HL-60 (cell line): ENCODE data around the gene CNOT10.
"Not testable (repeated sequence)": the region's sequence is repeated elsewhere in the genome, so short reads cannot be mapped to it uniquely, and the experiment has no call there.

Source experiments
- DNase-seq, 2 experiments: peaks; one replicate each; pipeline ENCODE4 v3.0.0-alpha.2; 2010 to 2020; ENCODE audit warnings: low read depth in 1 of 2, low spot score in 1 of 2
- H3K27ac ChIP-seq: fragments of 250-450 bp; sonication (Bioruptor Pico); replicated peaks from 2 replicates; pipeline ENCODE4 v1.5.1; 2020; ENCODE audit warnings: mild to moderate bottlenecking, moderate library complexity
- H3K27me3 ChIP-seq: fragments of 250-450 bp; sonication (Bioruptor Pico); 2 replicates; pipeline ENCODE4 v1.5.1; 2021; ENCODE audit warnings: mild to moderate bottlenecking, moderate library complexity; ENCODE audit not compliant: insufficient read depth, poor library complexity, severe bottlenecking
- H3K4me3 ChIP-seq: replicated peaks from 2 replicates; pipeline ENCODE4 v1.5.1; 2011; ENCODE audit warnings: mild to moderate bottlenecking, control low read depth, low read length; ENCODE audit not compliant: insufficient read depth
- GABPA ChIP-seq: IDR thresholded peaks from 2 replicates; pipeline ENCODE4 v1.6.1; 2012; ENCODE audit warnings: low read depth
- POLR2AphosphoS5 ChIP-seq: IDR thresholded peaks from 2 replicates; pipeline ENCODE4 v1.6.1; 2012; ENCODE audit warnings: low read depth
- SPI1 ChIP-seq: IDR thresholded peaks from 2 replicates; pipeline ENCODE4 v1.6.1; 2012; ENCODE audit warnings: low read depth, mild to moderate bottlenecking, borderline replicate concordance
- TF ChIP-seq, protein P1 (sequence below): IDR thresholded peaks from 2 replicates; pipeline ENCODE4 v1.6.1; 2012; ENCODE audit warnings: low read depth; ENCODE audit not compliant: insufficient replicate concordance
- TF ChIP-seq, protein P2 (sequence below): IDR thresholded peaks from one replicate; pipeline ENCODE4 v1.5.1; 2011; ENCODE audit warnings: low read length, control low read depth, inconsistent platforms; ENCODE audit not compliant: insufficient read depth

The CNOT10 gene

DNA sequence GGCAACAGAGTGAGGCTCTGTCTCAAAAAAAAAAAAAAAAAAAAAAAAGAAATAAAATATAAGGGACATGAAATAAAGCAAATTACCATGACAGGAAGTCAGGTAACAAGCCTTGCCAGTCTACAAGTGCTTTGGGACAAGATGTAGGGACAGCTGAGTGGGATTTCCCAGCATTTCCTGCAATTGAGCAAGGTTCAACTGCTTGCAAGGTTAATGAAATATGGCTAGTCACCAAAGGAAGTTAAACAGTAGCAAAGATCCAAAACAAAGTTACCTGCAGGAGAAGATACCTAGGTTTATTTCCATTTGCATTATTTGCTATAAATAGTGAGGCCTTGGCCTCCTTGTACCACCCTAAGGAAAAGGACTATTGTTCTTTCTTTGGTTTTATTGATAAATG, 22.3 kb upstream of the CNOT10 start:
- no peak for DNase-seq
- no peak overlapping the region for H3K27ac ChIP-seq
- TF ChIP-seq, protein P1, sequence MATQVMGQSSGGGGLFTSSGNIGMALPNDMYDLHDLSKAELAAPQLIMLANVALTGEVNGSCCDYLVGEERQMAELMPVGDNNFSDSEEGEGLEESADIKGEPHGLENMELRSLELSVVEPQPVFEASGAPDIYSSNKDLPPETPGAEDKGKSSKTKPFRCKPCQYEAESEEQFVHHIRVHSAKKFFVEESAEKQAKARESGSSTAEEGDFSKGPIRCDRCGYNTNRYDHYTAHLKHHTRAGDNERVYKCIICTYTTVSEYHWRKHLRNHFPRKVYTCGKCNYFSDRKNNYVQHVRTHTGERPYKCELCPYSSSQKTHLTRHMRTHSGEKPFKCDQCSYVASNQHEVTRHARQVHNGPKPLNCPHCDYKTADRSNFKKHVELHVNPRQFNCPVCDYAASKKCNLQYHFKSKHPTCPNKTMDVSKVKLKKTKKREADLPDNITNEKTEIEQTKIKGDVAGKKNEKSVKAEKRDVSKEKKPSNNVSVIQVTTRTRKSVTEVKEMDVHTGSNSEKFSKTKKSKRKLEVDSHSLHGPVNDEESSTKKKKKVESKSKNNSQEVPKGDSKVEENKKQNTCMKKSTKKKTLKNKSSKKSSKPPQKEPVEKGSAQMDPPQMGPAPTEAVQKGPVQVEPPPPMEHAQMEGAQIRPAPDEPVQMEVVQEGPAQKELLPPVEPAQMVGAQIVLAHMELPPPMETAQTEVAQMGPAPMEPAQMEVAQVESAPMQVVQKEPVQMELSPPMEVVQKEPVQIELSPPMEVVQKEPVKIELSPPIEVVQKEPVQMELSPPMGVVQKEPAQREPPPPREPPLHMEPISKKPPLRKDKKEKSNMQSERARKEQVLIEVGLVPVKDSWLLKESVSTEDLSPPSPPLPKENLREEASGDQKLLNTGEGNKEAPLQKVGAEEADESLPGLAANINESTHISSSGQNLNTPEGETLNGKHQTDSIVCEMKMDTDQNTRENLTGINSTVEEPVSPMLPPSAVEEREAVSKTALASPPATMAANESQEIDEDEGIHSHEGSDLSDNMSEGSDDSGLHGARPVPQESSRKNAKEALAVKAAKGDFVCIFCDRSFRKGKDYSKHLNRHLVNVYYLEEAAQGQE: no peak
- TF ChIP-seq SPI1 (no peak), POLR2AphosphoS5 (no peak)
- no peak overlapping the region for H3K4me3 ChIP-seq
- H3K27me3 ChIP-seq: peaks cover 4% of the 10 kb centered on the region

DNA sequence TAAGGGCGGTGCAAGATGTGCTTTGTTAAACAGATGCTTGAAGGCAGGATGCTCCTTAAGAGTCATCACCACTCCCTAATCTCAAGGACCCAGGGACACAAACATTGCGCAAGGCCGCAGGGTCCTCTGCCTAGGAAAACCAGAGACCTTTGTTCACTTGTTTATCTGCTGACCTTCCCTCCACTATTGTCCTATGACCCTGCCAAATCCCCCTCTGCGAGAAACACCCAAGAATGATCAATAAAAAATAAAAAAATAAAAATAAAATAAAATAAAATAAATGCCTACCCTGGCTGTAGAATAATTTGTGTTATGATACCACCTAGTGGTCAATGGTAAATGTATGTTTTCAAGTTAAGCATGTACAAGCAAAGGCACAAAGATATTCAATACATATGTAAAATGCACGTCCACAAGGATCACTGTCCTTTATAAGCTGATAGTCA, 20.3 kb upstream of the CNOT10 start:
- H3K27ac ChIP-seq, DNase-seq, H3K27me3 ChIP-seq, H3K4me3 ChIP-seq: not testable (repeated sequence)

DNA sequence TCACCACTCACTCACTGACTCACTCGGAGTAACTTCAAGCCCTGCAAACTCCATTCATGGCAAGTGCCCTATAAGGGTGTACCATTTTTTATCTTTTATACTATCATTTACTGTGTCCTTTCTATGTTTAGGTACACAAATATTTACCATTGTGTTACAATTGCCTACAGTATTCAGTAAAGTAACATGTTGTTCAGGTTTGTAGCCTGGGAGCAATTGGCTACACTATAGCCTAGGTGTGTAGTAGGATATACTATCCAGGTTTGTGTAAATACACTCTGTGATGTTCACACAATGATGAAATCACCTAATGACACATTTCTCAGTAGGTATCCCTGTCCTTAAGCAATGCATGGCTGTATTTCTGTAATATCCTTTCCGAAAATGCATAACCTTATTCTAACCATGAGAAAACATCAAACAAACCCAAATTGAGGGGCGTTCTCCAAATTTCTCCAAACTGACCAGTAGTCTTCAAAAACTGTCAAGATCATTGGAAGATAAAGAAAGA, 17.9 kb upstream of the CNOT10 start:
- no peak overlapping the region for H3K27ac ChIP-seq
- TF ChIP-seq, protein P1: no peak
- no peak for TF ChIP-seq SPI1
- no peak for TF ChIP-seq GABPA
- TF ChIP-seq, protein P2, sequence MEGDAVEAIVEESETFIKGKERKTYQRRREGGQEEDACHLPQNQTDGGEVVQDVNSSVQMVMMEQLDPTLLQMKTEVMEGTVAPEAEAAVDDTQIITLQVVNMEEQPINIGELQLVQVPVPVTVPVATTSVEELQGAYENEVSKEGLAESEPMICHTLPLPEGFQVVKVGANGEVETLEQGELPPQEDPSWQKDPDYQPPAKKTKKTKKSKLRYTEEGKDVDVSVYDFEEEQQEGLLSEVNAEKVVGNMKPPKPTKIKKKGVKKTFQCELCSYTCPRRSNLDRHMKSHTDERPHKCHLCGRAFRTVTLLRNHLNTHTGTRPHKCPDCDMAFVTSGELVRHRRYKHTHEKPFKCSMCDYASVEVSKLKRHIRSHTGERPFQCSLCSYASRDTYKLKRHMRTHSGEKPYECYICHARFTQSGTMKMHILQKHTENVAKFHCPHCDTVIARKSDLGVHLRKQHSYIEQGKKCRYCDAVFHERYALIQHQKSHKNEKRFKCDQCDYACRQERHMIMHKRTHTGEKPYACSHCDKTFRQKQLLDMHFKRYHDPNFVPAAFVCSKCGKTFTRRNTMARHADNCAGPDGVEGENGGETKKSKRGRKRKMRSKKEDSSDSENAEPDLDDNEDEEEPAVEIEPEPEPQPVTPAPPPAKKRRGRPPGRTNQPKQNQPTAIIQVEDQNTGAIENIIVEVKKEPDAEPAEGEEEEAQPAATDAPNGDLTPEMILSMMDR: no peak
- no peak for TF ChIP-seq POLR2AphosphoS5

DNA sequence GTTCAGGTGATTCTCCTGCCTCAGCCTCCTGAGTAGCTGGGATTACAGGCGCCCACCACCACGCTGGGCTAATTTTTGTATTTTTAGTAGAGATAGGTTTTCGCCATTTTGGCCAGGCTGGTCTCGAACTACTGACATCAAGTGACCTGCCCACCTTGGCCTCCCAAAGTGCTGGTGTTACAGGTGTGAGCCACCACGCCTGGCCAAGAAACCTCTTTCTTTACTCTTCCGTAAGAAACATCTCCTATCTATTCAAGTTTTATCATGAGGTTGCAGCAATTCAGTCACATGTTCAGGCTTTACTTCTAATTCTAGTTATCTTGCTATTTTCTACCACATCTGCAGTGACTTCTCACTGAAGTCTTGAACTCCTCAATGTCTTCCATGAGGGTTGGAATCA, 15.8 kb upstream of the CNOT10 start:
- not testable (repeated sequence) for H3K27me3 ChIP-seq, DNase-seq, H3K4me3 ChIP-seq, H3K27ac ChIP-seq

More for the DNA sequence above, 17.9 kb upstream of the CNOT10 start:
- H3K27me3 ChIP-seq: peaks cover 6% of the 10 kb centered on the region
- DNase-seq: no peak
- H3K4me3 ChIP-seq: no peak overlapping the region

DNA sequence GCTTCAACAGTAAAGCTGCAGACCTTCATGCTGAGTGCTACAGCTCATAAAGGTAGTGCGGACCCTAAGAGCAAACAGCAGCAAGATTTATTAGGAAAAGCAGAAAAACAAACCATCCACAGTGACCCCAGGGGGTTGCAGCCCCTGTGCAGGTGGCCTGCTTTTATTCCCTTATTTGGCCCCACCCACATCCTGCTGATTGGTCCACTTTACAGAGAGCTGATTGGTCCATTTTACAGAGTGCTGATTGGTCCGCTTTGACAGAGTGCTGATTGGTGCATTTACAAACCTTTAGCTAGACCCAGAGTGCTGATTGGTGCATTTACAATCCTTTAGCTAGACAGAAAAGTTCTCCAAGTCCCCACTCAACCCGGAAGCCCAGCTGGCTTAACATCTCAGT, 11.3 kb upstream of the CNOT10 start:
- DNase-seq: not testable (repeated sequence)

DNA sequence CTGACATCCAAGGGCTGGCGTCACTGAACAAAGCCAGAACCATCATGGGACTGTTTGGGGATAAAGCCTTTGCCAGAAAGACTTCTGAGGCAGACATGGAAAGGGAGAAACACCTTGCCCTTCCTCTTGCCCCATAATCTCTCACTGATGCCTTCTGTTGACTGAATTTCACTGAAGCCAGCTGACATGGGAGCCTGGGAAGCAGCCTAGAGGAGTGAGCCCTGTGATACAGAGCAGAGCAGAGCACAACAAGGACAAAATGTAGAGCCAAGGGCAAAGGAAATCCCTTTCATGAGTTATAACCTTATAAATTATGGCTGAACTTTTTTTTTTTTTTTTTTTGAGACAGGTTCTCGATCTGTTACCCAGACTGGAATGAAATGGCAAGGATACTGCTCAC, 9.8 kb upstream of the CNOT10 start:
- H3K4me3 ChIP-seq: no peak overlapping the region
- H3K27ac ChIP-seq: no peak overlapping the region
- no peaks in the 10 kb centered on the region for H3K27me3 ChIP-seq
- no peak for DNase-seq
- TF ChIP-seq, protein P2: no peak
- TF ChIP-seq SPI1: no peak
- no peak for TF ChIP-seq GABPA

More for the DNA sequence above, 11.3 kb upstream of the CNOT10 start:
- not testable (repeated sequence) for H3K27me3 ChIP-seq, H3K4me3 ChIP-seq, H3K27ac ChIP-seq
